HG03575 (cell line): ENCODE results near the gene TGFA.

ENCODE experiments used
- ATAC-seq: cut with Tn5 transposase; IDR thresholded peaks from one replicate; pipeline ENCODE4 v1.9.1; 2021; ENCODE audit not compliant: unreplicated experiment, insufficient number of reproducible peaks, low FRiP score; ENCODE audit errors: extremely low read depth

Gene TGFA

GRCh38 chr2:70505613-70506391 lies 47.8 kb downstream of the TGFA start:
- no peak for ATAC-seq

DNA sequence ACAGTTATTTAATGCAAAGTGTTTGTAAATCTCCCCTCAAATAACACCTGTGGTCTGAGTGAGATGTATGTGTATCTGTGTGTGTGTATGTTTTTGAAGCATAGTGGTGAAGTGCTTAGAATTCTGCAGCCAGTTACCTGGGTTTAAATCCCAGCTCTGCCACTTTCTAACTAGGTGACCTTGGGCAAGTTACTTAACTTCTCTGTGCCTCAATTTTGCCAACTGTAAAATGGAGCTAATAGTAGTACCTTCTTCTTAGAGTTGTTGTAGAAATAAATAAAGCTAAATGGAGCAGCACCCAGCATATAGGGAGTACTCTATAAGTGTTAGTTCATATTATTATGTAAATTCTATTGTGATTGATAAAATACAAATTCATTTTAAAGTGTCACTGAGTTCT lies 48.9 kb downstream of the TGFA start:
- ATAC-seq = no peak

- no peak for ATAC-seq
Observed at GRCh38 chr2:70503896-70504295, 49.7 kb downstream of the TGFA start.

DNA sequence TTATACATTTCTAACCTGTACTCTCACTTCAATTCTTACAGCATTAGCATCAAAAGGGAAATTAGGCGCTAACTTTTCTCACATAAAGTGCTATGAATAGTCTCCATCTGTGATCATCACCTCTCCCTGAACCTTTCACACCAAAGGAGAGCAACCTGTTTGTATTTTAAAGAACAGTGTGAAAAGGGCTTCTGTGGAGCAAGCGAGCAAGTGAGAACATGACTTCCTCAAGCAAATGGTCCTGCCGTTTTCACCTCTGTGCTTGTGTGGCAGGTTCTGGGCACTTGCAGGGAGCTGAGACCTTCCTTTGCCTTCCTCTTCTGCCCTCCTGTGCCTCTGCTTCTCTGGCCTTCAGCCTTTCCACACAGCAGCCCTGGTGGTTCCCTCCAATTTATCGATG lies 51.9 kb downstream of the TGFA start:
- no peak for ATAC-seq

DNA sequence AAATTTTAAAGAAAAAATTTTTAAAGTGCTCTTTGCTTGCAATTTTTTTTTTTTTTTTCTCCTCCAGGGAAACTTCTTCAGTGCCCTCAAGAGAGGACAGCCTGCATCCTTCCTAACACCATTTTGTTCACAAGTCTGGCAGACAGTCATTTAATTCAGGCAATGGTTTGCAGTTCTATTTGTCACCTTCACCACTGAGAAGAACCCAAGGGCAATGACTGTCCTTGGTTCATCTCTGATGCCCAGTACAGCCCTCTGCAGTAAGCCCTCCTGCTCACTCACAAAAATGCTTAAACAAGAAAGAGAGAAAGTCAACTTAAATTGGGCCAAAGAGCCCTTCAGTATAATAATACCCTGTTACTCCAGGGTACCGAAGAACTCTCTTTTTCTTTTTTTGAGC lies 52.4 kb downstream of the TGFA start:
- no peak for ATAC-seq

GRCh38 chr2:70499253-70499652 lies 54.4 kb downstream of the TGFA start:
- ATAC-seq = no peak

GRCh38 chr2:70498528-70498927 lies 55.1 kb downstream of the TGFA start:
- ATAC-seq = no peak

- ATAC-seq = no peak
Observed at GRCh38 chr2:70498054-70498453, 55.6 kb downstream of the TGFA start.

GRCh38 chr2:70496819-70497218 lies 56.8 kb downstream of the TGFA start:
- no peak for ATAC-seq

- ATAC-seq = no peak
Observed at GRCh38 chr2:70494293-70494886, 59.2 kb downstream of the TGFA start.

- ATAC-seq = no peak
Observed at GRCh38 chr2:70490381-70490780, 63.2 kb downstream of the TGFA start.

- ATAC-seq = no peak
Observed at GRCh38 chr2:70489165-70489564, 64.5 kb downstream of the TGFA start.

- no peak for ATAC-seq
Observed at GRCh38 chr2:70484086-70484485, 69.5 kb downstream of the TGFA start.

- ATAC-seq = no peak
Observed at GRCh38 chr2:70482401-70482800, 71.2 kb downstream of the TGFA start.

DNA sequence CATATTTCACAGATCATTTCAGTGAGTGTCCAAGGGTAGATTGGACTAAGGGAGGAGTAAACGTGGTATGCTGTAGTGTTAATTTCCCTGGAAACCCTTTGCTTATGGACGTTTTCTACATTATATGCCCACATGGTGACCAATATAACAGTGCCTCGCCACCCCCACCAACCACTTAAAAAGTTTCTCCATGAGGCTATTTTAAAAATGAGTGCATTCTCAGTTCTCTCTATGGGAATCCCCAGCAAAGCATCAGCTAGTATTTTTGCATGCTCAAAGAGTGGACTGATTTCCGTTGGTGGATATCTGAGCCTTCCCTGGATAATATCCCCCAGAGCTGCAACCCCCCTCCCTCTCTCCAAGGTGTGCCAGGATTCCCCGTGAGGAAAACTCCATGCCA lies 73.2 kb downstream of the TGFA start:
- no peak for ATAC-seq

DNA sequence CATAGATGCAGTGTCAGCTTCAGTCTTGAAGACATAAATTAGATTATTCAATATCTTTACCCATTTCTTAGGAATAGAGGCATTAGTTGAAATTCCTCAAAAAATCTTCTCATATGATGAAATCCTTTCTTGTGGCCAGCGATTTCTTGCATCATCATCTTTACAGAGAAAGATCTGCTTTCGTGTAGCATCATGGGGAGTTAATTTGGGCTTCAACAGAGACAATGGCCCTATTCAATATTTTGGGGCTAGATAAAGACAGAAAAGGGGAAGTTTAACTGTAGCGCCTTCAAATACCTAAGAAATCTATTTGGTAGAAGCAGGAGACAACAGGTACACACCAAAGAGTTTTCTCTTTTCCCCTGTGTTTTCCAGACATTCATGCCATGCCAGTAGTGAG lies 73.8 kb downstream of the TGFA start:
- ATAC-seq = no peak

DNA sequence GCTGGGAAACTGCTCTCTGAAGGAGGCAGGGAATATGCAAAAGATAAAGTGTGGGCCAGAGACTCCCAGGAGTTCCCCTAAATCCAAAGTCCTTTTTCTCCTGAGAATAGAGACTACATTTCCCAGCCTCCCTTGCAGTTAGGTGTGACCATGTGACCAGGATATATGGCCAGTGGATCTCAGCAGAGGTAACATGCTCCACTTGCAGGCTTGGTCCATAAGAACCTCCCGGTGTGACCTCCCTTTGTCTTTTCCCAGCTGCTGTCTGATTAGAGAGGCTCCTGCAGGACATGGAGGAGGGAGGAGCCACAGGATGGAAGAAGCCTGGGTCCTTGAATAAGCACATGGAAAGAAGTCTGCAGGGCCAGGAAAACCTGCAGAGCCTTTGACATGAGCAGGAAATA lies 76.2 kb downstream of the TGFA start:
- ATAC-seq = no peak

- no peak for ATAC-seq
Observed at GRCh38 chr2:70475266-70475665, 78.4 kb downstream of the TGFA start.

GRCh38 chr2:70474256-70474848 lies 79.3 kb downstream of the TGFA start:
- no peak for ATAC-seq

- ATAC-seq = no peak
Observed at GRCh38 chr2:70473101-70473722, 80.4 kb downstream of the TGFA start.
